HepG2 (cell line): ENCODE measurements around the gene TNFRSF6B. TPM values are rescaled to one million over a fixed set of nuclear protein-coding genes. Genes with fewer than 3 reads are reported as not detected.

Experiments used
- ARHGAP35 ChIP-seq: sonication (generic); formaldehyde crosslinking; IDR thresholded peaks from 2 replicates; pipeline ENCODE4 v1.9.0; 2022; ENCODE audit warnings: mild to moderate bottlenecking, inconsistent platforms, moderate library complexity, missing genetic modification reagents, borderline replicate concordance
- CEBPB ChIP-seq: IDR thresholded peaks from 2 replicates; pipeline ENCODE4 v1.6.1; 2011; ENCODE audit warnings: low read depth, low read length, improper control_type of control experiment, borderline replicate concordance
- ELF3 ChIP-seq: IDR thresholded peaks from 2 replicates; pipeline ENCODE4 v1.6.1; 2016; ENCODE audit warnings: missing genetic modification reagents, missing compliant biosample characterization
- ONECUT2 ChIP-seq: sonication (generic); formaldehyde crosslinking; IDR thresholded peaks from 2 replicates; pipeline ENCODE4 v1.4.0; 2020; ENCODE audit warnings: missing genetic modification reagents
- PRDM4 ChIP-seq: sonication (generic); formaldehyde crosslinking; IDR thresholded peaks from 2 replicates; pipeline ENCODE4 v1.9.0; 2021; ENCODE audit warnings: missing genetic modification reagents, borderline replicate concordance
- SP4 ChIP-seq: sonication (generic); formaldehyde crosslinking; IDR thresholded peaks from 2 replicates; pipeline ENCODE4 v1.8.1; 2023; ENCODE audit warnings: mild to moderate bottlenecking, missing genetic modification reagents
- ZNF121 ChIP-seq: sonication (generic); formaldehyde crosslinking; IDR thresholded peaks from 2 replicates; pipeline ENCODE4 v1.5.0; 2020; ENCODE audit warnings: mild to moderate bottlenecking, missing genetic modification reagents
- ZNF280B ChIP-seq: sonication (generic); formaldehyde crosslinking; IDR thresholded peaks from 2 replicates; pipeline ENCODE4 v1.5.0; 2020; ENCODE audit warnings: missing genetic modification reagents, mild to moderate bottlenecking, borderline replicate concordance
- ZNF296 ChIP-seq: sonication (generic); formaldehyde crosslinking; conservative IDR thresholded peaks from 2 replicates; pipeline ENCODE4 v1.5.0; 2020; ENCODE audit warnings: mild to moderate bottlenecking, missing genetic modification reagents
- ZNF3 ChIP-seq: IDR thresholded peaks from 2 replicates; pipeline ENCODE4 v1.7.0; 2017; ENCODE audit warnings: inconsistent platforms
- ZNF354B ChIP-seq: sonication (generic); formaldehyde crosslinking; IDR thresholded peaks from 2 replicates; pipeline ENCODE4 v1.8.0; 2022; ENCODE audit warnings: mild to moderate bottlenecking, missing genetic modification reagents
- ZNF883 ChIP-seq: sonication (generic); formaldehyde crosslinking; IDR thresholded peaks from 2 replicates; pipeline ENCODE4 v1.5.1; 2020; ENCODE audit warnings: mild to moderate bottlenecking, missing genetic modification reagents; ENCODE audit errors: not compliant biosample characterization
- polyA plus RNA-seq, 8 experiments: library from polyadenylated mRNA; depleted of rRNA in 3 of 8; stranded (reverse) in 7 of 8; unstranded in 1 of 8; fragments of >200 nt; fragmentation: Illumina TruSeq in 4 of 8; extraction: Trizol in 4 of 8; gene quantifications; 2 replicates each; pipeline versions ENCODE4 v1.2.1 to v1.2.3, GENCODE V29; 2011 to 2016; ENCODE audit warnings: low read depth in 4 of 8, missing spikeins in 1 of 8, mixed read lengths in 1 of 8; ENCODE audit not compliant: insufficient read depth in 1 of 8
- total RNA-seq, 5 experiments: library from RNA; depleted of rRNA; stranded (reverse); fragments of >200 nt; fragmentation: Illumina TruSeq; extraction: Trizol; gene quantifications; 2 replicates each; pipeline ENCODE4 v1.2.3, GENCODE V29; 2016; ENCODE audit warnings: low read depth in 1 of 5
- TF ChIP-seq, protein P1 (sequence below): sonication (generic); formaldehyde crosslinking; IDR thresholded peaks from 2 replicates; pipeline ENCODE4 v1.4.0; 2020; ENCODE audit warnings: missing genetic modification reagents
- TF ChIP-seq, protein P2 (sequence below): sonication (generic); formaldehyde crosslinking; IDR thresholded peaks from 2 replicates; pipeline ENCODE4 v1.4.0; 2020; ENCODE audit warnings: missing genetic modification reagents, borderline replicate concordance
- TF ChIP-seq, protein P3 (sequence below): sonication (generic); formaldehyde crosslinking; IDR thresholded peaks from 2 replicates; pipeline ENCODE4 v1.8.1; 2022; ENCODE audit warnings: low read depth, mild to moderate bottlenecking, missing genetic modification reagents

The TNFRSF6B gene
- total and polyA plus RNA-seq, 2 of the 13 experiments (the other 11 are each of a cell fraction or from before 2014, with no cell fraction given) = 0.24 TPM; not detected in 1

GRCh38 chr20:63707558-63708300 lies 11.3 kb downstream of the TNFRSF6B start, which contains the start of the genes ARFRP1 and ZGPAT (continued):
- TF ChIP-seq ZNF280B (peak; percentile 85; the same call in 1 of the 2 replicates), PRDM4 (CRISPR knock-in tag) (no peak; the same call in 1 of the 2 replicates), ZNF883 (CRISPR knock-in tag) (peak; percentile 94), ELF3 (CRISPR knock-in tag) (peak; percentile 95), CEBPB (no peak), ONECUT2 (CRISPR knock-in tag) (peak; percentile 39; the same call in 1 of the 2 replicates), SP4 (CRISPR knock-in tag) (peak; percentile 66), ZNF354B (peak; percentile 98), ZNF296 (CRISPR knock-in tag) (peak; percentile 75; the same call in 1 of the 2 replicates), ZNF3 (CRISPR knock-in tag) (peak; percentile 46; the same call in 1 of the 2 replicates), ZNF121 (CRISPR knock-in tag) (no peak; the same call in 1 of the 2 replicates), ARHGAP35 (CRISPR knock-in tag) (peak; percentile 88; the same call in 1 of the 2 replicates)
- TF ChIP-seq, protein P1, sequence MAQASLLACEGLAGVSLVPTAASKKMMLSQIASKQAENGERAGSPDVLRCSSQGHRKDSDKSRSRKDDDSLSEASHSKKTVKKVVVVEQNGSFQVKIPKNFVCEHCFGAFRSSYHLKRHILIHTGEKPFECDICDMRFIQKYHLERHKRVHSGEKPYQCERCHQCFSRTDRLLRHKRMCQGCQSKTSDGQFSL (CRISPR knock-in tag) = no peak; the same call in 1 of the 2 replicates
- TF ChIP-seq, protein P2, sequence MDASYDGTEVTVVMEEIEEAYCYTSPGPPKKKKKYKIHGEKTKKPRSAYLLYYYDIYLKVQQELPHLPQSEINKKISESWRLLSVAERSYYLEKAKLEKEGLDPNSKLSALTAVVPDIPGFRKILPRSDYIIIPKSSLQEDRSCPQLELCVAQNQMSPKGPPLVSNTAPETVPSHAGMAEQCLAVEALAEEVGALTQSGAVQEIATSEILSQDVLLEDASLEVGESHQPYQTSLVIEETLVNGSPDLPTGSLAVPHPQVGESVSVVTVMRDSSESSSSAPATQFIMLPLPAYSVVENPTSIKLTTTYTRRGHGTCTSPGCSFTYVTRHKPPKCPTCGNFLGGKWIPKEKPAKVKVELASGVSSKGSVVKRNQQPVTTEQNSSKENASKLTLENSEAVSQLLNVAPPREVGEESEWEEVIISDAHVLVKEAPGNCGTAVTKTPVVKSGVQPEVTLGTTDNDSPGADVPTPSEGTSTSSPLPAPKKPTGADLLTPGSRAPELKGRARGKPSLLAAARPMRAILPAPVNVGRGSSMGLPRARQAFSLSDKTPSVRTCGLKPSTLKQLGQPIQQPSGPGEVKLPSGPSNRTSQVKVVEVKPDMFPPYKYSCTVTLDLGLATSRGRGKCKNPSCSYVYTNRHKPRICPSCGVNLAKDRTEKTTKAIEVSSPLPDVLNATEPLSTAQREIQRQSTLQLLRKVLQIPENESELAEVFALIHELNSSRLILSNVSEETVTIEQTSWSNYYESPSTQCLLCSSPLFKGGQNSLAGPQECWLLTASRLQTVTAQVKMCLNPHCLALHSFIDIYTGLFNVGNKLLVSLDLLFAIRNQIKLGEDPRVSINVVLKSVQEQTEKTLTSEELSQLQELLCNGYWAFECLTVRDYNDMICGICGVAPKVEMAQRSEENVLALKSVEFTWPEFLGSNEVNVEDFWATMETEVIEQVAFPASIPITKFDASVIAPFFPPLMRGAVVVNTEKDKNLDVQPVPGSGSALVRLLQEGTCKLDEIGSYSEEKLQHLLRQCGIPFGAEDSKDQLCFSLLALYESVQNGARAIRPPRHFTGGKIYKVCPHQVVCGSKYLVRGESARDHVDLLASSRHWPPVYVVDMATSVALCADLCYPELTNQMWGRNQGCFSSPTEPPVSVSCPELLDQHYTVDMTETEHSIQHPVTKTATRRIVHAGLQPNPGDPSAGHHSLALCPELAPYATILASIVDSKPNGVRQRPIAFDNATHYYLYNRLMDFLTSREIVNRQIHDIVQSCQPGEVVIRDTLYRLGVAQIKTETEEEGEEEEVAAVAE (CRISPR knock-in tag) = peak; percentile 85
- TF ChIP-seq, protein P3, sequence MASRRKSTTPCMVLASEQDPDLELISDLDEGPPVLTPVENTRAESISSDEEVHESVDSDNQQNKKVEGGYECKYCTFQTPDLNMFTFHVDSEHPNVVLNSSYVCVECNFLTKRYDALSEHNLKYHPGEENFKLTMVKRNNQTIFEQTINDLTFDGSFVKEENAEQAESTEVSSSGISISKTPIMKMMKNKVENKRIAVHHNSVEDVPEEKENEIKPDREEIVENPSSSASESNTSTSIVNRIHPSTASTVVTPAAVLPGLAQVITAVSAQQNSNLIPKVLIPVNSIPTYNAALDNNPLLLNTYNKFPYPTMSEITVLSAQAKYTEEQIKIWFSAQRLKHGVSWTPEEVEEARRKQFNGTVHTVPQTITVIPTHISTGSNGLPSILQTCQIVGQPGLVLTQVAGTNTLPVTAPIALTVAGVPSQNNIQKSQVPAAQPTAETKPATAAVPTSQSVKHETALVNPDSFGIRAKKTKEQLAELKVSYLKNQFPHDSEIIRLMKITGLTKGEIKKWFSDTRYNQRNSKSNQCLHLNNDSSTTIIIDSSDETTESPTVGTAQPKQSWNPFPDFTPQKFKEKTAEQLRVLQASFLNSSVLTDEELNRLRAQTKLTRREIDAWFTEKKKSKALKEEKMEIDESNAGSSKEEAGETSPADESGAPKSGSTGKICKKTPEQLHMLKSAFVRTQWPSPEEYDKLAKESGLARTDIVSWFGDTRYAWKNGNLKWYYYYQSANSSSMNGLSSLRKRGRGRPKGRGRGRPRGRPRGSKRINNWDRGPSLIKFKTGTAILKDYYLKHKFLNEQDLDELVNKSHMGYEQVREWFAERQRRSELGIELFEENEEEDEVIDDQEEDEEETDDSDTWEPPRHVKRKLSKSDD (CRISPR knock-in tag) = peak; percentile 94; the same call in 1 of the 2 replicates
